Measurements from ENCODE around the gene CSNK1D.
"Not testable (repeated sequence)": the region's sequence is repeated elsewhere in the genome, so short reads cannot be mapped to it uniquely, and the experiment has no call there.

The CSNK1D gene

GRCh38 chr17:82194765-82195164 lies 78.7 kb downstream of the CSNK1D start:
- no peak overlapping the region for H3K4me3 ChIP-seq (ENCODE audit: low read depth, low read length)
- TF ChIP-seq CTCF (IDR thresholded peaks at IDR 0.05; ENCODE audit: low read depth, low read length, missing control alignments) = no peak
- no peak for DNase-seq (ENCODE audit: low read depth)

- no peak for DNase-seq (ENCODE audit: low read depth)
- no peak for TF ChIP-seq CTCF (IDR thresholded peaks at IDR 0.05; ENCODE audit: low read depth, low read length, missing control alignments)
- no peak overlapping the region for H3K4me3 ChIP-seq (ENCODE audit: low read depth, low read length)
These were observed 79.8 kb downstream of the CSNK1D start for GRCh38 chr17:82193520-82194220.

- not testable (repeated sequence) for DNase-seq (ENCODE audit: low read depth); H3K4me3 ChIP-seq (ENCODE audit: low read depth, low read length)
These were observed 80.5 kb downstream of the CSNK1D start for GRCh38 chr17:82193050-82193449.
